HFFc6 (cell line): ENCODE measurements around the gene MYOC. TPM values are rescaled to one million over a fixed set of nuclear protein-coding genes. Genes with fewer than 3 reads are reported as not detected.
"Not testable (repeated sequence)": the region's sequence is repeated elsewhere in the genome, so short reads cannot be mapped to it uniquely, and the experiment has no call there.

ENCODE experiments used
- DNase-seq: peaks from one replicate; pipeline ENCODE4 v3.0.0-alpha.2; 2018
- H3K27ac Mint-ChIP-seq: 2 replicates; pipeline ENCODE4 v1.8.0; 2020; ENCODE audit warnings: mild to moderate bottlenecking, mixed read lengths
- H3K27me3 Mint-ChIP-seq: 2 replicates; pipeline ENCODE4 v1.8.0; 2021; ENCODE audit warnings: mild to moderate bottlenecking, moderate library complexity, mixed read lengths; ENCODE audit not compliant: insufficient read depth
- H3K36me3 Mint-ChIP-seq: 2 replicates; pipeline ENCODE4 v1.8.0; 2021; ENCODE audit warnings: low read depth, mixed read lengths
- H3K4me1 Mint-ChIP-seq: 2 replicates; pipeline ENCODE4 v1.8.0; 2020; ENCODE audit warnings: low read depth, mixed read lengths
- H3K4me3 Mint-ChIP-seq: 2 replicates; pipeline ENCODE4 v1.8.0; 2020; ENCODE audit warnings: mild to moderate bottlenecking, moderate library complexity, mixed read lengths
- H3K9me3 Mint-ChIP-seq: 2 replicates; pipeline ENCODE4 v1.8.0; 2020; ENCODE audit warnings: mild to moderate bottlenecking, mixed read lengths
- long read RNA-seq: library from polyadenylated mRNA; unstranded; transcript quantifications from one replicate; pipeline ENCODE4 v2.0.0, GENCODE V29; 2019
- total RNA-seq, 6 experiments: library from RNA; stranded (reverse); fragmentation: NEBNext Ultra II Directional; extraction: Animal tissue kit (Norgen Biotek cat#: 25700); gene quantifications; 2 replicates in 1 of 6; 3 replicates in 5 of 6; pipeline ENCODE4 v1.2.3, GENCODE V29; 2021
- TF ChIP-seq, protein P1 (sequence below): fragments of 200-600 bp; sonication (generic); IDR thresholded peaks from 2 replicates; pipeline ENCODE4 v1.5.0; 2021; ENCODE audit warnings: antibody characterized with exemption, mild to moderate bottlenecking

The MYOC gene
- total RNA-seq, result under 1 TPM in 1 of 6 experiments, not detected in 5; 0.10 TPM
- long read RNA-seq, result 0 reads

DNA sequence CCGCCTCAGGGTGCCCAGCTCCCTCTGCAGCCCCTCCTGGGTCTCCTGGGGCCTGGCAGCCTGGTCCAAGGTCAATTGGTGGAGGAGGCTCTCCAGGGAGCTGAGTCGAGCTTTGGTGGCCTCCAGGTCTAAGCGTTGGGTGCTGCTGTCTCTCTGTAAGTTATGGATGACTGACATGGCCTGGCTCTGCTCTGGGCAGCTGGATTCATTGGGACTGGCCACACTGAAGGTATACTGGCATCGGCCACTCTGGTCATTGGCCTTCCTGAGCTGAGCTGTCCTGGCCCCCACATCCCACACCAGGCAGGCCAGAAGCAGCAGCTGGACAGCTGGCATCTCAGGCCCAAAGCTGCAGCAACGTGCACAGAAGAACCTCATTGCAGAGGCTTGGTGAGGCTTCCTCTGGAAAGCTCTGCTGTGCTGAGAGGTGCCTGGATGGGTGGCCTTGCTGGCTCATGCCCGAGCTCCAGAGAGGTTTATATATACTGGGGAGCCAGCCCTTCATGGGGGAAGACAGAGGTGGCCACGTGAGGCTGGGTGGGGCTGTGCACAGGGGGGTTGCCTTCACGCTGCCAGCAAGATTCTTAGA is at the start of gene MYOC:
Gene MYOC (minus strand): TSS at position 455 of the 589 bp plus-strand sequence. CDS start 77 bp downstream, at position 378.
- Mint-ChIP-seq H3K27me3 (peaks cover 6% of the 10 kb centered on the region; the same call in 1 of the 2 replicates), H3K4me3 (no peak within 1 kb of the TSS), H3K36me3 (no peaks in the 10 kb centered on the region), H3K9me3 (no peaks in the 10 kb centered on the region), H3K27ac (no peak within 1 kb of the TSS), H3K4me1 (peaks cover 23% of the 10 kb centered on the region)
- DNase-seq, result no peak
- TF ChIP-seq, protein P1, sequence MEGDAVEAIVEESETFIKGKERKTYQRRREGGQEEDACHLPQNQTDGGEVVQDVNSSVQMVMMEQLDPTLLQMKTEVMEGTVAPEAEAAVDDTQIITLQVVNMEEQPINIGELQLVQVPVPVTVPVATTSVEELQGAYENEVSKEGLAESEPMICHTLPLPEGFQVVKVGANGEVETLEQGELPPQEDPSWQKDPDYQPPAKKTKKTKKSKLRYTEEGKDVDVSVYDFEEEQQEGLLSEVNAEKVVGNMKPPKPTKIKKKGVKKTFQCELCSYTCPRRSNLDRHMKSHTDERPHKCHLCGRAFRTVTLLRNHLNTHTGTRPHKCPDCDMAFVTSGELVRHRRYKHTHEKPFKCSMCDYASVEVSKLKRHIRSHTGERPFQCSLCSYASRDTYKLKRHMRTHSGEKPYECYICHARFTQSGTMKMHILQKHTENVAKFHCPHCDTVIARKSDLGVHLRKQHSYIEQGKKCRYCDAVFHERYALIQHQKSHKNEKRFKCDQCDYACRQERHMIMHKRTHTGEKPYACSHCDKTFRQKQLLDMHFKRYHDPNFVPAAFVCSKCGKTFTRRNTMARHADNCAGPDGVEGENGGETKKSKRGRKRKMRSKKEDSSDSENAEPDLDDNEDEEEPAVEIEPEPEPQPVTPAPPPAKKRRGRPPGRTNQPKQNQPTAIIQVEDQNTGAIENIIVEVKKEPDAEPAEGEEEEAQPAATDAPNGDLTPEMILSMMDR, result no peak

DNA sequence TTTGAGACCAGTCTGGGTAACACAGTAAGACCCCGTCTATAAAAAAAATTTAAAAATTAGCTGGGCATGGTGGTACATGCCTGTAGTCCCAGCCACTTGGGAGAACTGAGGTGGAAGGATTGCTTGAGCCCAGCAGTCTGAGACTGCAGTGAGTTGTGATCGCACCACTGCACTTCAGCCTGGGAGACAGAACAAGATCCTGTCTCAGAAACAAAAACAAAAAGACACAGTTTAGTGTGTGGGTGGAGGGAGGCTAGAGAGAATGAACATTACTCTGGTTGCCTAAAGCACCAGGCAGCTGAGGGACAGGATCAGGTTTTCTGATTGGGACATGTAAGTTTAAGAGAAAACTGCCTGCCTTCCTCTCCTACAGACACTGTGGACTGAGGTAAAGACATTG is 47.0 kb upstream of the MYOC start:
- H3K9me3 Mint-ChIP-seq, result peaks cover 17% of the 10 kb centered on the region
- H3K27me3 Mint-ChIP-seq, result no peaks in the 10 kb centered on the region; the same call in 1 of the 2 replicates
- H3K4me1 Mint-ChIP-seq, result no peaks in the 10 kb centered on the region
- DNase-seq, result no peak
- peaks cover 27% of the 10 kb centered on the region for H3K36me3 Mint-ChIP-seq
- no peak overlapping the region for H3K4me3 Mint-ChIP-seq
- TF ChIP-seq, protein P1, result no peak
- H3K27ac Mint-ChIP-seq, result no peak overlapping the region

DNA sequence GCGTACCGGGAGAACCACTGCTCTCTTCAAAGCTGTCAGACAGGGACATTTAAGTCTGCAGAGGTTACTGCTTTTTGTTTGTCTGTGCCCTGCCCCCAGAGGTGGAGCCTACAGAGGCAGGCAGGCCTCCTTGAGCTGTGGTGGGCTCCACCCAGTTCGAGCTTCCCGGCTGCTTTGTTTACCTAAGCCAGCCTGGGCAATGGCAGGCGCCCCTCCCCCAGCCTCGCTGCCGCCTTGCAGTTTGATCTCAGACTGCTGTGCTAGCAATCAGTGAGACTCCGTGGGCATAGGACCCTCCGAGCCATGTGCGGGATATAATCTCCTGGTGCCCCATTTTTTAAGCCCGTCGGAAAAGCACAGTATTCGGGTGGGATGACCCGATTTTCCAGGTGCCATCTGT is 43.3 kb upstream of the MYOC start:
- Mint-ChIP-seq H3K9me3 (peaks cover 33% of the 10 kb centered on the region), H3K36me3 (peaks cover 27% of the 10 kb centered on the region)
- not testable (repeated sequence) for H3K27ac Mint-ChIP-seq, H3K27me3 Mint-ChIP-seq, H3K4me1 Mint-ChIP-seq, H3K4me3 Mint-ChIP-seq, DNase-seq

DNA sequence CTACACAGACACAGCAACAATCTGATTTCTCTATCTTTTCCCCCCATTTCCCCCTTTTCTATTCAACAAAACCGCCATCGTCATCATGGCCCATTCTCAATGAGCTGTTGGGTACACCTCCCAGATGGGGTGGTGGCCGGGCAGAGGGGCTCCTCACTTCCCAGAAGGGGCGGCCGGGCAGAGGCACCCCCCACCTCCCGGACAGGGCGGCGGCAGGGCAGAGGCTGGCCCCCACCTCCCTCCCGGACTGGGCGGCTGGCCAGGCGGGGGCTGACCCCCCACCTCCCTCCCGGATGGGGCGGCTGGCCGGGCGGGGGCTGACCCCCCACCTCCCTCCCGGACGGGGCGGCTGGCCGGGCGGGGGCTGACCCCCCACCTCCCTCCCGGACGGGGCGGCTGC is 41.1 kb upstream of the MYOC start:
- H3K4me3 Mint-ChIP-seq, H3K27ac Mint-ChIP-seq, H3K27me3 Mint-ChIP-seq, DNase-seq, H3K4me1 Mint-ChIP-seq: not testable (repeated sequence)
- Mint-ChIP-seq H3K9me3 (peaks cover 33% of the 10 kb centered on the region), H3K36me3 (peaks cover 20% of the 10 kb centered on the region)

DNA sequence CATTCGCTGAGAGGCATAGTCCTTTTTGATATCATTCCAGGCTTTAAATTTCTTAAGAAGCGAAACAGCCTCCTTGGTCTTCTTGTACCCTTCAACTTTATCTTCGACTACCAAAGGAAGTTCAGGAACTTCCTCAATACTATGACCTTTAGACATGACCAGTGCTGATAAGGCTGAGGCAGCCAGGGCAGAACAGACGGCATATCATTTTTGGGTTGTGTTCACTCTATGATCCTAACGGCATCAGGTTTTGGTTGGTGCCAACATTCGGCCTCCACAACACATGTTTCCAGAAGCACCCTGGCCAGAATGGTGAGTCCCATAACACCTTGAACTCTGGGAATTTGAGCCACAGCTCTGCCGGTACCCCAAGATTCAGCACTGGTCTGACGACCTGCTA is 31.4 kb upstream of the MYOC start:
- no peaks in the 10 kb centered on the region for H3K4me1 Mint-ChIP-seq
- H3K36me3 Mint-ChIP-seq, result no peaks in the 10 kb centered on the region
- H3K4me3 Mint-ChIP-seq, result no peak overlapping the region
- TF ChIP-seq, protein P1, result no peak
- no peak for DNase-seq
- no peaks in the 10 kb centered on the region; the same call in none of the 2 replicates for H3K27me3 Mint-ChIP-seq
- no peaks in the 10 kb centered on the region for H3K9me3 Mint-ChIP-seq
- no peak overlapping the region for H3K27ac Mint-ChIP-seq

DNA sequence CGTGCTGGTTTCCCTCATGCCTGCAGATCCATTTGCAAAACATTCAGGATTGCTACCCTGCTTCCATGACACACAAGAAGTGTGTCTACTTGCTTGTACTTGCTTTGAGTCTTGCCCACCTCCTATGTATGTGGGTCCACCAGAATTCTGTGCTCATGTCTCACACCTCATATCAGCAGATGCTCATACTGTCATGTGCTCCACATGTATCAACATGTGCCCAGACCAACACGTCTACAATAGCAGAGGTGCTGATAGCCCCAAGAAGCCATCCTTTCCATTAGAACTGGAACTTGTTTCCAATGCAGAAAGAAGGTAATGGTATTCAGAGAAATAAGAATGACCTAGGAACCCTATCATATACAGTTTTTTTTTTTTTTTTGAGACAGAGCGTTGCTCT is 27.9 kb upstream of the MYOC start:
- H3K36me3 Mint-ChIP-seq, result no peaks in the 10 kb centered on the region
- TF ChIP-seq, protein P1, result no peak
- no peak overlapping the region for H3K4me3 Mint-ChIP-seq
- no peak for DNase-seq
- H3K27ac Mint-ChIP-seq, result no peak overlapping the region
- no peaks in the 10 kb centered on the region for H3K4me1 Mint-ChIP-seq
- no peaks in the 10 kb centered on the region for H3K9me3 Mint-ChIP-seq
- H3K27me3 Mint-ChIP-seq, result peaks cover 2% of the 10 kb centered on the region
